NCI-H446 treated with DMSO at 0.1 percent for 48 hours (cell line): ENCODE results near the gene GNG14.
A peak's percentile ranks its signal among the peaks of the same experiment; 100 is the strongest.
"Not testable (repeated sequence)": the region's sequence is repeated elsewhere in the genome, so short reads cannot be mapped to it uniquely, and the experiment has no call there.

ENCODE experiments used
- DNase-seq: peaks from one replicate; lab custom pipeline; 2025; lab: John Stamatoyannopoulos, UW

The GNG14 gene

GRCh38 chr19:12667731-12668302, 20.0 kb upstream of the GNG14 start:
- DNase-seq, result no peak

- DNase-seq, result no peak
Observed at GRCh38 chr19:12668346-12668745, 19.5 kb upstream of the GNG14 start.

- no peak for DNase-seq
Observed at GRCh38 chr19:12668932-12669269, 18.9 kb upstream of the GNG14 start.

- peak; percentile 79 for DNase-seq
Observed at GRCh38 chr19:12669270-12670158, 18.3 kb upstream of the GNG14 start.

GRCh38 chr19:12670159-12670928, 17.5 kb upstream of the GNG14 start:
- no peak for DNase-seq

- DNase-seq, result no peak
Observed at GRCh38 chr19:12672744-12673143, 15.1 kb upstream of the GNG14 start.

GRCh38 chr19:12675399-12675798, 12.4 kb upstream of the GNG14 start:
- DNase-seq, result no peak

GRCh38 chr19:12675940-12676339, 11.9 kb upstream of the GNG14 start:
- DNase-seq, result no peak

GRCh38 chr19:12676384-12676792, 11.4 kb upstream of the GNG14 start:
- no peak for DNase-seq

- no peak for DNase-seq
Observed at GRCh38 chr19:12676928-12677327, 10.9 kb upstream of the GNG14 start.

- not testable (repeated sequence) for DNase-seq
Observed at GRCh38 chr19:12678039-12678438, 9.8 kb upstream of the GNG14 start.

GRCh38 chr19:12680034-12680433, 7.8 kb upstream of the GNG14 start:
- no peak for DNase-seq

GRCh38 chr19:12681074-12681987, 6.5 kb upstream of the GNG14 start, which contains the start of gene DHPS:
TSS of gene DHPS (minus strand) at chr19:12681880. CDS start at chr19:12681766, 114 bp downstream.
- peak; percentile 97 for DNase-seq

GRCh38 chr19:12685831-12686230, 2.0 kb upstream of the GNG14 start:
- no peak for DNase-seq

- DNase-seq, result no peak
Observed at GRCh38 chr19:12689012-12689411, 1.2 kb downstream of the GNG14 start.

- no peak for DNase-seq
Observed at GRCh38 chr19:12689581-12690216, 1.9 kb downstream of the GNG14 start.

GRCh38 chr19:12692960-12693359, 5.2 kb downstream of the GNG14 start:
- no peak for DNase-seq

GRCh38 chr19:12694641-12695040, 6.8 kb downstream of the GNG14 start:
- no peak for DNase-seq

- no peak for DNase-seq
Observed at GRCh38 chr19:12695096-12695495, 7.3 kb downstream of the GNG14 start.

GRCh38 chr19:12695514-12695913, 7.7 kb downstream of the GNG14 start:
- no peak for DNase-seq

- DNase-seq, result no peak
Observed at GRCh38 chr19:12695997-12696365, 8.2 kb downstream of the GNG14 start.
